Measurements from ENCODE around the gene HNF4A.

The HNF4A gene

DNA sequence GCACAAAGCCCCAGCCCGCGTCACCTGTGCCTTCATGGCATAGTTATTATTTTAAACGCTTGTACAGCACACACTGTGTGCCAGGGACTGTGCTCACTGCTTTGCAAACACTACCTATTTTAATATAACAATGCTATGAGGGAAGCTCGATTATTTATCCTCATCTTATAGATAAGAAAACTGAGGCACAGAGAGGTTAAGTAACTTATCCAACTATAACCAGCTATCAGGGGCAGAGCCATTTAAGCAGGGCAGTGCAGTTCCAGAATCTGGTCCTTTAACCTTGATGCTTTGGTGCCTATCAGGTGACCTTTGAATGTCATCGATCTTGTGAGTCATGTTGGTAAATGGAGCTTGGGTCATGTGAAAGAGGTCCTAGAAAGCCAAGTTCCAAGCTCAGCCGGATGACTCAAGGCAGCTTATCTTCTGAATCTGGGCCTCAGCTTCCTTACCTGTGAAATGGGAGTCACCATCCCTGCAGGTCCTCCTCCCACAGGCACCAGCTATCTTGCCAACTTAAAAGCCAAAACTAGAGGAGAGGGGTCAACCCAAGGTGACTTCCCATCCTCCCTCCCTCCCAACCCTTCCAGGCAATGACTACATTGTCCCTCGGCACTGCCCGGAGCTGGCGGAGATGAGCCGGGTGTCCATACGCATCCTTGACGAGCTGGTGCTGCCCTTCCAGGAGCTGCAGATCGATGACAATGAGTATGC lies 63.8 kb downstream of the HNF4A start:
- DNase-seq (ENCODE audit: extremely low read depth in 1 of 2, low read depth in 1 of 2): no peak

DNA sequence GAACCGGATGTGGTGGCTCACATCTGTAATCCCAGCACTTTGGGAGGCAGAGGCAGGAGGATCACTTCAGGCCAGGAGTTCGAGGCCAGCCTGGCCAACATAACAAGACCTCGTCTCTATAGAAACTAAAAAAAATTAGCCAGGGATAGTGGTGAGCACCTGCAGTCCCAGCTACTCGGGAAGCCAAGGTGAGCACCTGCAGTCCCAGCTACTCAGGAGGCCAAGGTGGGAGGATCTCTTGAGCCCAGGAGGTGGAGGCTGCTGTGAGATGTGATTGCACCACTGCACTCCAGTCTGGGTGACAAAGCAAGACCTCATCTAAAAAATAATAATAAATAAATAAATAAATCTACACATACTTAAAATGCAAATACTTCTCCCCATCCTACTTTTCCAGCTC lies 65.0 kb downstream of the HNF4A start:
- DNase-seq (ENCODE audit: extremely low read depth in 1 of 2, low read depth in 1 of 2): no peak

DNA sequence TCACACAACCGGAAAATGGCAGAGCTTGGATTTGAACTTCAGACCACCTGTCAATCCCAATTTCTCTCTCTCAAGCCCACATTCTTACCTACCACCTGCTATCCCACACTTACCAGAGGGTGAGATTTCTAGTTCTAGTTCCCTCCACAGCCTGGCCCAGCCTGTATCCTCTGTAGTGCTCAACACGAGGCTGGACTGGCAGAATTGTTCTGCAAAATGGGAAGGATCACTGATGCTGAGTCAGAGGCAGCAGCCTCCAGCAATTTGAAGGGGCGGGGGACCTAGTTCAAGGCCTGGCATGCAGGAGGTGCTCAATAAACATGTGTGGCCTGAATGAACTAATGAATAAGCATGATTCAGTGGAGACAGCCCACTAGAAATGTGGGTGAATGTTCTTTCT lies 66.6 kb downstream of the HNF4A start:
- no peak for DNase-seq (ENCODE audit: extremely low read depth in 1 of 2, low read depth in 1 of 2)

DNA sequence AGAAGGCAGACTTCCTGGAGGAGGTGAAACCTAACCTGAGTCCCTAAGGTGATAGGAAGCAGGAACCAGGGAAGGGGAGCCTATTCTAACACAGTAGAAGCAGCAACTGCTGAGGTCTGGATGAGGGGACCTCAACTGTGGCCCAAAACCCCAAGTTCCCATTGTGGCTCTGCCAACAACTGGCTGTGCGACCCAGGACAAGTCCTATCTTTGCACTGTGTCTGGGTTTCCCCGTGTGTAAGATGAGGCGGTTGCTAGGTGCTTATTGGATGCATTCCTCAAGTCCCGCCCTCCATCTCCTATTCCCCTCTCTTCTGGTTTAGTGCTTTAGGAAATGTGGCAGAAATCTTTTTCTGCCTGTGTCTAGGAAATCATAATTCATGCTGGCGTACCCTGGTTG lies 68.0 kb downstream of the HNF4A start:
- no peak for DNase-seq (ENCODE audit: extremely low read depth in 1 of 2, low read depth in 1 of 2)

DNA sequence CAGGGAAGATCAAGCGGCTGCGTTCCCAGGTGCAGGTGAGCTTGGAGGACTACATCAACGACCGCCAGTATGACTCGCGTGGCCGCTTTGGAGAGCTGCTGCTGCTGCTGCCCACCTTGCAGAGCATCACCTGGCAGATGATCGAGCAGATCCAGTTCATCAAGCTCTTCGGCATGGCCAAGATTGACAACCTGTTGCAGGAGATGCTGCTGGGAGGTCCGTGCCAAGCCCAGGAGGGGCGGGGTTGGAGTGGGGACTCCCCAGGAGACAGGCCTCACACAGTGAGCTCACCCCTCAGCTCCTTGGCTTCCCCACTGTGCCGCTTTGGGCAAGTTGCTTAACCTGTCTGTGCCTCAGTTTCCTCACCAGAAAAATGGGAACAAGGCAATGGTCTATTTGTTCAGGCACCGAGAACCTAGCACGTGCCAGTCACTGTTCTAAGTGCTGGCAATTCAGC lies 68.6 kb downstream of the HNF4A start:
- DNase-seq (ENCODE audit: extremely low read depth in 1 of 2, low read depth in 1 of 2): no peak

DNA sequence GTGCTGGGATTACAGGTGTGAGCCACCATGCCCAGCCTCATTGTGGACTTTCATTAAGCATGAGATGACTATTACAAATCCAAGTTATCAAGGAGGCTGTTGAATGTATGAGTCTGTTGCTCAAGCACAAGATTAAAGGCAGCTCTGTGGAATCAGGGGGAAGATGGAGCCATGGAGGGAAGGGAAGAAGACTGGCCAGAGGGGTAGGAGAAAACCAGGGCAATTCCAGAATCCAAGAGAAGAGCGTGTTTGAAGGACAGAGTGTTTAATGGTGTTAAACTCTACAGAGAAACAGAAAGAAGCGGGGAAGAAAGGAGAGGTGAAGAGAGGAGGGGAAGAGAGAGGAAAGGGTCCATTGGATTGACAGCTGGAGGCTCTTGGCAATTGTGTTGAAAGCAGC lies 70.4 kb downstream of the HNF4A start:
- DNase-seq (ENCODE audit: extremely low read depth in 1 of 2, low read depth in 1 of 2): no peak

DNA sequence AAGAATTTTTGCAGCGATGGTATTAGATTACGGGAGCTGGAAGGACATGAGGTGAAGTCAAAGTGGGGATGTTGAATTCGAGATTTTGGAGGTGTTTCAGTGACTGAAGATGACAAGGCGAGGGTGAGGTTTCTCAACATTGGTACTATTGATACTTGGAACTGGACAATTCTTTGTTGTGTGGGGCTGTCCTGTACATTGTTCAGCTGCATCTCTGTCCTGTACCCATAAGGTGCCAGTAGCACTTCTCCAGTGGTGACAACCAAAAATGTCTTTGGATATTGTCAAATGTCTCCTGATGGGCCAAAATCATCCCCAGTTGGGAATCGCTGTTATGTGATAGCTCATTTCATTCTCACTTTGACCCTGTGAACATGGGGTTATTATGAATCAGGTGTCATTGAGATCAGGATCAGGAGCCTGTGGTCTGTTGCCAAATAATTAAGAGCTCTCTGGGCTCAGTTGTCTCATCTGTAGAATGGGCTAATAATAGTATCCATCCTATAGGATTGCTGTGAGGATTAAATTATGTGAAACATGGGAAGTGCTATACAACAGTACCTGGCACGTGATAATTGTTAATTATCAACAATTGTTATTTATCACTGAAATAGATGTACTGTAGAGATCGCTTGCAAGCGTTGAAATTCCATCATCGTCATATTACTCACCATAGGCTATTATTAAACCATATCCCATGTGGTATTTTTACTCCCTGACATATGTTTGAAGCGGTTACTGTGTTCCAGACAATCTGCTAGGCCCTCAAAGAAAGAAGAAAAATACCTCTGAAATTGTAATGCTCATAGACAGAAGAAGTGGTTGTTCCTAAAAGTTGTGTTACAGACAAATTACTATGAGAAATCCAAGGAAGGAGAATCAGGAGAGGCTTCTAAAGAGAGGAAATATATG lies 71.6 kb downstream of the HNF4A start:
- DNase-seq (ENCODE audit: extremely low read depth in 1 of 2, low read depth in 1 of 2): no peak

DNA sequence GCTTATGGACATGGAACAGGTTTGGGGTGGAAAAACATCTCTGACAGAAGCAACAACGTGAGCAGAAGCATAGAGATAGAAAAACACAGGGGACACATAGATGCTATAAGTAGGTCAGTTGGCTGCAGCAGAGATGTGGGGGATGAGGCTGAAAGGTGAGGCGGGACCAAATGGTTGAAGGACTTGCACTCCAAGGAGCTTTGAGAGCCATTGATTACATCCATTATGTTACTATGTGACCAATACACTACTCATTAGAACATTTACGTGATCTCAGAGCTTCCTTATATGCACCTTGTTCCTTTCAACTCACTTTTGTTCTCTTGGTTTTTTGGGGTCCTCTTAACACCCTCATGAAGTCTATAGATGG lies 72.3 kb downstream of the HNF4A start:
- no peak for DNase-seq (ENCODE audit: extremely low read depth in 1 of 2, low read depth in 1 of 2)

DNA sequence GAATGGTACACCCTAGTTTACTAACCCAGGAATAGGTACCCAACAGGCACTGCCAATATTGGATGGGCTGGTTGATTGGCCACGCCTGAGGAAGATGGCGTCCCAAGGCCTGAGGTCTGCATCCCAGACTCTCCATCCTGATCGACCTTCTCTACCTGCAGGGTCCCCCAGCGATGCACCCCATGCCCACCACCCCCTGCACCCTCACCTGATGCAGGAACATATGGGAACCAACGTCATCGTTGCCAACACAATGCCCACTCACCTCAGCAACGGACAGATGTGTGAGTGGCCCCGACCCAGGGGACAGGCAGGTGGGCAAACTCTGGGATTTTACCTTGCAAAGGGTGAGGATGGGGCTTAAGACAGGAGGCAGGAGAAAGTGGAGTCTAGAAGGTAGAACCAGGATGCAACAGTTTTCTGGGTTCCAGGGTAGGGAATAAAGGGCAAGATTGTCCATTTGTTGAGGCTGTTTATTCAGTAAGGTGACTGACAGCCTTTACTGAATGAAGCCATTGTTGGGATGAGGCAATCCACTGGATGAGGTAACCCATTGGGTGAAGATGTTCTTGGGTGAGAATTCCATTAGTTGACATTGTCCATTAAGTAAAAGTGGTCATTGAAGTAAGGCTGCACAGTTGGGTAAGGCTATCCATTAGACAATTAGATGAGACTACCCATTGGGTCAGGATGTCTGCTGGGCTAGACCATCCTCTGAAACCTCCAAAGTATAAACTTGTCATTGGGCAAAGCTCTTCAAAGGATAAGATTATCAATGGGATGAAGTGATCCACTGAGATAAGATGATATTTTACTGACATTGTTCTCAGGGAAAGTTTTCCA lies 72.9 kb downstream of the HNF4A start:
- DNase-seq (ENCODE audit: extremely low read depth in 1 of 2, low read depth in 1 of 2): no peak

DNA sequence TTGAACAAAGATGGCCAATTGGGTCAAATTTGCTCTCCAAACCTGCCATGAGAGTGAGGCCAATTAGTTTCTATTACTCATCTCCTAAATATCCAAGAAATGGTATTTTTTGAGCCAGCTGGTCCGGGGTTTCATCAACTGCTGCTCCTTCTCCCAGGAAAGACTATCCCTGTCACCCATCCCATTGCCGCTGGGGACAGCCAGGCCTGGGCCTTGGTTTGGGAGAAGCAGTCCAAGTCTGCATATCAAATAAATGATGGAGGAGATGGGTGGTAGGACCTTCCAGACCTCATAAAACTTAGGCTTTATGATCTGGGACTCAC lies 73.5 kb downstream of the HNF4A start:
- no peak for DNase-seq (ENCODE audit: extremely low read depth in 1 of 2, low read depth in 1 of 2)

DNA sequence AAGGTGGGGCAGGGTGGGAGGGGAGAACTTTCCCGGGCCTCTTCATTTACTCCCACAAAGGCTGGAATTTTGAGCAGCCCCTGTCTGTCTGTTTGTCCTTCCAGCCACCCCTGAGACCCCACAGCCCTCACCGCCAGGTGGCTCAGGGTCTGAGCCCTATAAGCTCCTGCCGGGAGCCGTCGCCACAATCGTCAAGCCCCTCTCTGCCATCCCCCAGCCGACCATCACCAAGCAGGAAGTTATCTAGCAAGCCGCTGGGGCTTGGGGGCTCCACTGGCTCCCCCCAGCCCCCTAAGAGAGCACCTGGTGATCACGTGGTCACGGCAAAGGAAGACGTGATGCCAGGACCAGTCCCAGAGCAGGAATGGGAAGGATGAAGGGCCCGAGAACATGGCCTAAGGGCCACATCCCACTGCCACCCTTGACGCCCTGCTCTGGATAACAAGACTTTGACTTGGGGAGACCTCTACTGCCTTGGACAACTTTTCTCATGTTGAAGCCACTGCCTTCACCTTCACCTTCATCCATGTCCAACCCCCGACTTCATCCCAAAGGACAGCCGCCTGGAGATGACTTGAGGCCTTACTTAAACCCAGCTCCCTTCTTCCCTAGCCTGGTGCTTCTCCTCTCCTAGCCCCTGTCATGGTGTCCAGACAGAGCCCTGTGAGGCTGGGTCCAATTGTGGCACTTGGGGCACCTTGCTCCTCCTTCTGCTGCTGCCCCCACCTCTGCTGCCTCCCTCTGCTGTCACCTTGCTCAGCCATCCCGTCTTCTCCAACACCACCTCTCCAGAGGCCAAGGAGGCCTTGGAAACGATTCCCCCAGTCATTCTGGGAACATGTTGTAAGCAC lies 74.1 kb downstream of the HNF4A start:
- DNase-seq (ENCODE audit: extremely low read depth in 1 of 2, low read depth in 1 of 2): no peak

DNA sequence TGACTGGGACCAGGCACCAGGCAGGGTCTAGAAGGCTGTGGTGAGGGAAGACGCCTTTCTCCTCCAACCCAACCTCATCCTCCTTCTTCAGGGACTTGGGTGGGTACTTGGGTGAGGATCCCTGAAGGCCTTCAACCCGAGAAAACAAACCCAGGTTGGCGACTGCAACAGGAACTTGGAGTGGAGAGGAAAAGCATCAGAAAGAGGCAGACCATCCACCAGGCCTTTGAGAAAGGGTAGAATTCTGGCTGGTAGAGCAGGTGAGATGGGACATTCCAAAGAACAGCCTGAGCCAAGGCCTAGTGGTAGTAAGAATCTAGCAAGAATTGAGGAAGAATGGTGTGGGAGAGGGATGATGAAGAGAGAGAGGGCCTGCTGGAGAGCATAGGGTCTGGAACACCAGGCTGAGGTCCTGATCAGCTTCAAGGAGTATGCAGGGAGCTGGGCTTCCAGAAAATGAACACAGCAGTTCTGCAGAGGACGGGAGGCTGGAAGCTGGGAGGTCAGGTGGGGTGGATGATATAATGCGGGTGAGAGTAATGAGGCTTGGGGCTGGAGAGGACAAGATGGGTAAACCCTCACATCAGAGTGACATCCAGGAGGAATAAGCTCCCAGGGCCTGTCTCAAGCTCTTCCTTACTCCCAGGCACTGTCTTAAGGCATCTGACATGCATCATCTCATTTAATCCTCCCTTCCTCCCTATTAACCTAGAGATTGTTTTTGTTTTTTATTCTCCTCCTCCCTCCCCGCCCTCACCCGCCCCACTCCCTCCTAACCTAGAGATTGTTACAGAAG lies 75.0 kb downstream of the HNF4A start:
- DNase-seq (ENCODE audit: extremely low read depth in 1 of 2, low read depth in 1 of 2): no peak

DNA sequence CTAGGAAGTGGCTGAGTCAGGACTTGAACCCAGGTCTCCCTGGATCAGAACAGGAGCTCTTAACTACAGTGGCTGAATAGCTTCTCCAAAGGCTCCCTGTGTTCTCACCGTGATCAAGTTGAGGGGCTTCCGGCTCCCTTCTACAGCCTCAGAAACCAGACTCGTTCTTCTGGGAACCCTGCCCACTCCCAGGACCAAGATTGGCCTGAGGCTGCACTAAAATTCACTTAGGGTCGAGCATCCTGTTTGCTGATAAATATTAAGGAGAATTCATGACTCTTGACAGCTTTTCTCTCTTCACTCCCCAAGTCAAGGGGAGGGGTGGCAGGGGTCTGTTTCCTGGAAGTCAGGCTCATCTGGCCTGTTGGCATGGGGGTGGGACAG lies 75.6 kb downstream of the HNF4A start:
- no peak for DNase-seq (ENCODE audit: extremely low read depth in 1 of 2, low read depth in 1 of 2)

DNA sequence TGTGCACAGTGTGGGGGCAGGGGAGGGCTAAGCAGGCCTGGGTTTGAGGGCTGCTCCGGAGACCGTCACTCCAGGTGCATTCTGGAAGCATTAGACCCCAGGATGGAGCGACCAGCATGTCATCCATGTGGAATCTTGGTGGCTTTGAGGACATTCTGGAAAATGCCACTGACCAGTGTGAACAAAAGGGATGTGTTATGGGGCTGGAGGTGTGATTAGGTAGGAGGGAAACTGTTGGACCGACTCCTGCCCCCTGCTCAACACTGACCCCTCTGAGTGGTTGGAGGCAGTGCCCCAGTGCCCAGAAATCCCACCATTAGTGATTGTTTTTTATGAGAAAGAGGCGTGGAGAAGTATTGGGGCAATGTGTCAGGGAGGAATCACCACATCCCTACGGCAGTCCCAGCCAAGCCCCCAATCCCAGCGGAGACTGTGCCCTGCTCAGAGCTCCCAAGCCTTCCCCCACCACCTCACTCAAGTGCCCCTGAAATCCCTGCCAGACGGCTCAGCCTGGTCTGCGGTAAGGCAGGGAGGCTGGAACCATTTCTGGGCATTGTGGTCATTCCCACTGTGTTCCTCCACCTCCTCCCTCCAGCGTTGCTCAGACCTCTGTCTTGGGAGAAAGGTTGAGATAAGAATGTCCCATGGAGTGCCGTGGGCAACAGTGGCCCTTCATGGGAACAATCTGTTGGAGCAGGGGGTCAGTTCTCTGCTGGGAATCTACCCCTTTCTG lies 76.2 kb downstream of the HNF4A start:
- DNase-seq (ENCODE audit: extremely low read depth in 1 of 2, low read depth in 1 of 2): no peak

DNA sequence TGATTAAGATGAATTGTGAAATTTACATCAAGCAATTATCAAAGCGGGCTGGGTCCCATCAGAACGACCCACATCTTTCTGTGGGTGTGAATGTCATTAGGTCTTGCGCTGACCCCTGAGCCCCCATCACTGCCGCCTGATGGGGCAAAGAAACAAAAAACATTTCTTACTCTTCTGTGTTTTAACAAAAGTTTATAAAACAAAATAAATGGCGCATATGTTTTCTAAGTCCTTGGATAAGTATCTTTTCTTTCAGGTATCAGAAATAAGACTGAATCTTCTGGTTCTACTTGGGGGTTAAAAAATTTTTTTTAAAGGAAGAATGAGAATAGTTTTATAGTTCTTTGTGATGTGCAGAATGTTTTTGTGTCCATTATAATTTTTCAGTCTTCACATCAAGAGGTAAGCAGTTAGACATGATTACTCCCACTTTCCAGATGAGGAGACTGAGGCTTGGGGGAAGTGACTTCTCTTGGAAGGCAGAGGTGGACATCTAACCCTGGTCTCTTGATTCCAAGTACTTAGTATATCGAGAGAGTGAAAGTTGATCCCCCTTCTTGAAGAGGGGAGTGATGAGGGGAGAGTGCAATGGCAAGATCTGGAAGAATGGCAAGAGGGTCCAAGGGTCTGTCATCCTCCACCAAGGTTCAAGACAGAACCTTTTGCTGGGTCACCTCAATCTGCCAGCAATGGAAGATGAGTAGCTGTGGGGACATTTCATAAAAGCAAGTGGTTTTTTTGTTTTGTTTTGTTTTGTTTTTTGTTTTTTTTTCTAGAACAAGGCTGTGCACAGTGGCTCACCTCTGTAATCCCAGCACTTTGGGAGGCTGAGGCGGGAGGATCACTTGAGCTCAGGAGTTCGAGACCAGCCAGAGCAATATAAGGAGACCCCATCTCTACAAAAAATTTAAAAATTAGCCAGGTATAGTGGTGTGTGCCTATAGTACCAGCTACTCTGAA lies 77.4 kb downstream of the HNF4A start:
- DNase-seq (ENCODE audit: extremely low read depth in 1 of 2, low read depth in 1 of 2): no peak

DNA sequence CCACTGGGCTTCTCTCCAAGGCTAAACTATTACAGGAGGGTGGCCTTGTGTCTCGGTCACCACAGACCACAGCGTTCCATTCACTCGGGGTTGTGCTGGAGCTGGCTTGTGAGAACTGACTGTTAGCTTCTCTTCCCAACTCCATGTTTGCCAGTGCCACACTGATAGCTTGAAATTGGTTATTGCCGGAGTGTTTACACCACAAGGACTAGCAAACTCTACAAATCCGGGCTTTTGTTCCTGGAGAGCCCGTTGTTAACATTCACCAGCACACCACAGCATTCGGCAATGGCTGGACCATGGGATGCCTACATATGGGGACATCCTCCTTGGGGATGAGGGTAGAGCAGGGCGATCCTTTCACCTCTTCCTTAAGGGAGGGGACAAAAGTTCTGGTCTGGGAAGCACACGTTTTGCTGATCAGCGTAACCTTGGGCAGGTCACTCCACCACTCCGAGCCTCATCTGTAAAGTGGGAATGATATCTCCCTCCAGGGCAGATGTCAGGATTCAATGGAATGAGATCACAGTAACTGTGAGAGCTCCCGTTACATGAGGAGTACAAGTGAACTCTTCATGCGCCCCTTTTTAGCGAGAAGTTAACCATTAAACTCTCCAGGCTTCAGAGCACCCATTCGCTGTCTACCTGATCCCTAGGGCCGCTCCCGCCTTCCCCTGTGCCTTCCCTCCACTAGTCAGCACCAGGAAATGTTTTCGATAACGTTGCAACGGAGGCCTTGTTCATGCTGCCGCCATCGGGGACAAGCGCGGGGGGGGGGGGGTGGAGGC lies 78.4 kb downstream of the HNF4A start:
- DNase-seq (ENCODE audit: extremely low read depth in 1 of 2, low read depth in 1 of 2): no peak

DNA sequence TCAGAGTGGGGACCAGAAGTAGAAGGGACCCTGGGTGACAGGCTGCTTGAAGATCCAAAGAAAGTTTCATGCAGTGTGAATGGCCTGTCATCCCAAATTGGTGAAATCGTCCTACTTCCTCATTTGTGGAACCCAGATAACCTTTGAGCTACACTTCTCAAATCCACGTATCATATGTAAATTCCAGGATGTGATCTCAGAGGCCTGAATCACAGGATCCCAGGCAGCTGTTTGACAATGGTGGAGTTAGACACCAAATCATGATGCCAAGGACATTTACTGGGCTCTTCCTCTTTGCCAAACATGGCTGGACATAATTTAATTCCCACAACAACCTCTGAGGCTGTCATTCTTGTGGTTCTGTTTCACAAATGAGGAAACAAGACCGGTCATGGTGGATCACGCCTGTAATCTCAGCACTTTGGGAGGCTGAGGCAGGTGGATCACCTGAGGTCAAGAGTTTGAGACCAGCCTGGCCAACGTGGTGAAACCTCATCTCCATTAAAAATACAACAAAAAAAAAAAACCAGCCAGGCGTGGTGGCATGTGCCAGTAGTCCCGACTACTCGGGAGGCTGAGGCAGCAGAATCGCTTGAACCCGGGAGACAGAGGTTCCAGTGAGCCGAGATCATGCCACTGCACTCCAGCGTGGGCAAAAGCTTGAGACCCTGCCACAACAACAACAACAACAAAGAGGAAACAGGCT lies 80.3 kb downstream of the HNF4A start:
- no peak for DNase-seq (ENCODE audit: extremely low read depth in 1 of 2, low read depth in 1 of 2)

Measured in activated CD8-positive, alpha-beta memory T cell treated with anti-CD3 and anti-CD28 coated beads for 1 hour (primary cell).